MM.1S (cell line): ENCODE measurements around the gene VEZF1.
A peak's percentile ranks its signal among the peaks of the same experiment; 100 is the strongest.

Experiments
- DNase-seq: peaks from one replicate; pipeline ENCODE4 v3.0.0-alpha.2; 2015
- H2AFZ ChIP-seq: fragments of 300-600 bp; sonication (generic); 2 replicates; pipeline ENCODE4 v1.6.0; 2016; ENCODE audit warnings: antibody characterized with exemption, low read length
- H3F3A ChIP-seq: fragments of 300-600 bp; sonication (generic); 2 replicates; pipeline ENCODE4 v1.6.1; 2016; ENCODE audit warnings: mild to moderate bottlenecking, antibody characterized with exemption, low read length, moderate library complexity, mixed read lengths; ENCODE audit not compliant: insufficient read depth
- H3K27ac ChIP-seq: fragments of 300-600 bp; sonication (generic); 2 replicates; pipeline ENCODE4 v1.5.1; 2016; ENCODE audit warnings: mild to moderate bottlenecking, low read length
- H3K27me3 ChIP-seq: fragments of 300-600 bp; sonication (generic); replicated peaks from 2 replicates; pipeline ENCODE4 v1.6.0; 2016; ENCODE audit warnings: low read length; ENCODE audit not compliant: insufficient read depth
- H3K36me3 ChIP-seq: fragments of 300-600 bp; sonication (generic); replicated peaks from 2 replicates; pipeline ENCODE4 v1.6.1; 2016; ENCODE audit warnings: mild to moderate bottlenecking, low read length, mixed read lengths; ENCODE audit not compliant: insufficient read depth
- H3K4me1 ChIP-seq: fragments of 300-600 bp; sonication (generic); 2 replicates; pipeline ENCODE4 v1.6.1; 2016; ENCODE audit warnings: low read length, mixed read lengths
- H3K4me2 ChIP-seq: fragments of 300-600 bp; sonication (generic); 2 replicates; pipeline ENCODE4 v1.6.0; 2016; ENCODE audit warnings: low read depth, low read length
- H3K4me3 ChIP-seq: fragments of 300-600 bp; sonication (generic); 2 replicates; pipeline ENCODE4 v1.5.1; 2016; ENCODE audit warnings: low read length, mixed read lengths
- H3K79me2 ChIP-seq: fragments of 300-600 bp; sonication (generic); 2 replicates; pipeline ENCODE4 v1.6.1; 2016; ENCODE audit warnings: mixed run types, low read length, mixed read lengths
- H3K9ac ChIP-seq: fragments of 300-600 bp; sonication (generic); 2 replicates; pipeline ENCODE4 v1.6.1; 2016; ENCODE audit warnings: low read length, mixed read lengths
- H3K9me2 ChIP-seq: fragments of 300-600 bp; sonication (generic); replicated peaks from 2 replicates; pipeline ENCODE4 v1.6.1; 2016; ENCODE audit warnings: mild to moderate bottlenecking, low read length, mixed read lengths; ENCODE audit not compliant: insufficient read depth
- H3K9me3 ChIP-seq: fragments of 300-600 bp; sonication (generic); replicated peaks from 2 replicates; pipeline ENCODE4 v1.6.1; 2016; ENCODE audit warnings: mild to moderate bottlenecking, low read length, mixed read lengths; ENCODE audit not compliant: insufficient read depth
- H4K20me1 ChIP-seq: fragments of 300-600 bp; sonication (generic); 2 replicates; pipeline ENCODE4 v1.6.1; 2016; ENCODE audit warnings: mild to moderate bottlenecking, low read length, moderate library complexity, mixed read lengths; ENCODE audit not compliant: insufficient read depth
- CTCF ChIP-seq: fragments of 300-600 bp; sonication (generic); IDR thresholded peaks from 2 replicates; pipeline ENCODE4 v1.5.1; 2016; ENCODE audit warnings: antibody characterized with exemption, low read length, mixed read lengths
- EZH2 ChIP-seq: fragments of 300-600 bp; sonication (generic); optimal IDR thresholded peaks from 2 replicates; pipeline ENCODE3; 2017; ENCODE audit warnings: low read depth, mild to moderate bottlenecking, antibody characterized with exemption, low read length, mixed read lengths
- EZH2phosphoT487 ChIP-seq: fragments of 300-600 bp; sonication (generic); IDR thresholded peaks from 2 replicates; pipeline ENCODE4 v1.6.1; 2018; ENCODE audit warnings: antibody characterized with exemption, low read length

VEZF1 gene

GRCh38 chr17:57957886-57958285 lies 30.2 kb downstream of the VEZF1 start:
- H3F3A ChIP-seq, result peaks cover 10% of the 10 kb centered on the region; the same call in 1 of the 2 replicates
- H3K9me2 ChIP-seq, result no peaks in the 10 kb centered on the region
- no peaks in the 10 kb centered on the region for H3K36me3 ChIP-seq
- no peak overlapping the region for H3K4me3 ChIP-seq
- H3K9me3 ChIP-seq, result no peaks in the 10 kb centered on the region
- no peak overlapping the region for H3K9ac ChIP-seq
- no peak overlapping the region for H2AFZ ChIP-seq
- no peaks in the 10 kb centered on the region for H3K79me2 ChIP-seq
- no peak overlapping the region for H3K4me2 ChIP-seq
- TF ChIP-seq EZH2 (no peak), EZH2phosphoT487 (no peak), CTCF (no peak)
- H3K27ac ChIP-seq, result no peak overlapping the region
- DNase-seq, result no peak
- peaks cover 15% of the 10 kb centered on the region for H3K4me1 ChIP-seq
- 0 out of 2 replicates have a peak, but pooled peaks cover 3% of the 10 kb centered on the region for H4K20me1 ChIP-seq
- H3K27me3 ChIP-seq, result peaks cover 75% of the 10 kb centered on the region

- no peak overlapping the region for H3K9ac ChIP-seq
- H3K27me3 ChIP-seq, result peaks cover 75% of the 10 kb centered on the region
- H3K4me1 ChIP-seq, result peaks cover 15% of the 10 kb centered on the region
- no peaks in the 10 kb centered on the region for H3K36me3 ChIP-seq
- TF ChIP-seq EZH2phosphoT487, result no peak
- no peak for TF ChIP-seq EZH2
- no peak for TF ChIP-seq CTCF
- no peaks in the 10 kb centered on the region for H3K9me3 ChIP-seq
- H3K27ac ChIP-seq, result no peak overlapping the region
- H3K9me2 ChIP-seq, result no peaks in the 10 kb centered on the region
- no peak overlapping the region for H3K4me2 ChIP-seq
- H2AFZ ChIP-seq, result no peak overlapping the region
- DNase-seq, result no peak
- H3K4me3 ChIP-seq, result no peak overlapping the region
- H3K79me2 ChIP-seq, result no peaks in the 10 kb centered on the region
- H4K20me1 ChIP-seq, result 0 out of 2 replicates have a peak, but pooled peaks cover 3% of the 10 kb centered on the region
- peaks cover 10% of the 10 kb centered on the region; the same call in 1 of the 2 replicates for H3F3A ChIP-seq
Observed at GRCh38 chr17:57957120-57957850, 30.8 kb downstream of the VEZF1 start.

- H3K79me2 ChIP-seq, result no peaks in the 10 kb centered on the region
- H3K9ac ChIP-seq, result no peak overlapping the region
- no peak for TF ChIP-seq CTCF
- 0 out of 2 replicates have a peak, but pooled peaks cover 3% of the 10 kb centered on the region for H4K20me1 ChIP-seq
- H3F3A ChIP-seq, result peaks cover 10% of the 10 kb centered on the region; the same call in 1 of the 2 replicates
- H3K4me3 ChIP-seq, result no peak overlapping the region
- H3K27ac ChIP-seq, result no peak overlapping the region
- H3K9me2 ChIP-seq, result no peaks in the 10 kb centered on the region
- peaks cover 76% of the 10 kb centered on the region for H3K27me3 ChIP-seq
- no peaks in the 10 kb centered on the region for H3K9me3 ChIP-seq
- H3K36me3 ChIP-seq, result no peaks in the 10 kb centered on the region
- H3K4me2 ChIP-seq, result peak overlapping the region; percentile 98; the same call in 1 of the 2 replicates
- peaks cover 15% of the 10 kb centered on the region for H3K4me1 ChIP-seq
- DNase-seq, result peak; percentile 80
- no peak overlapping the region for H2AFZ ChIP-seq
Observed at GRCh38 chr17:57956291-57957119, 31.5 kb downstream of the VEZF1 start.
